ENCODE measurements around the gene COL15A1. TPM values are rescaled to one million over a fixed set of nuclear protein-coding genes. Genes with fewer than 3 reads are reported as not detected.

COL15A1 gene
- total and polyA plus RNA-seq, 4 donors = 6.3 to 126 (median 36.4) TPM

DNA sequence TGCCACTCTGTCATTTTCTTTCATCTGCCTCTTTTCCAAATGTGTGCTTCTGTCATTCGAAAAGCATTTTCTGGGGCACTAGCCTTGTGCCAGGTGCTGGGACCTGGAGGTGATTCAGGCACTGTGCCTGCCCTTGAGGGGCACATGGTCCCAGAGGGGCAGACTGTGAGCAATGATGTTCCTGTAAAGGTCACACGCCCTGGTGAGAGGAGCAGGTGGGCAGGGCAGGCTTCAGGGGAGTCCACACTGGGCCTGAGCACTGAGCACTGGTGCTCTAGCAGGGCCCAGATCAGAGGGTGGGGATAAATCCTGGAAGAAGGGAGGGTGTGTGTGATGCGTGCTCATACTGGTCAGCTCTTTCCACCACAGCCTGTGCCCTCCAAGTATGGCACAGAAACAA, 77.8 kb downstream of the COL15A1 start:
- intact Hi-C loops (cut with DNase I) = no loop called here
- no peak for DNase-seq
- no peak for ATAC-seq (ENCODE audit: low FRiP score)
- WGBS, 2 donors = 88 to 90% methylated on average over 3 of the region's 3 CpGs
- H3K4me1 ChIP-seq (ENCODE audit: control insufficient read depth in 1 of 2, insufficient read depth in 2 of 2, low read length in 2 of 2) = no peaks in the 10 kb centered on the region
- no peak overlapping the region for H3K27ac ChIP-seq (ENCODE audit: low read depth in 1 of 2, low read length in 2 of 2)
- H3K36me3 ChIP-seq (ENCODE audit: control insufficient read depth in 1 of 2, insufficient read depth in 2 of 2, low read length in 1 of 2) = no peaks in the 10 kb centered on the region
- no peaks in the 10 kb centered on the region for H3K27me3 ChIP-seq (ENCODE audit: control insufficient read depth in 1 of 2, insufficient read depth in 2 of 2, low read length in 1 of 2)
- H3K9me3 ChIP-seq (ENCODE audit: control insufficient read depth, low read length) = no peaks in the 10 kb centered on the region
- no peak overlapping the region for H3K4me3 ChIP-seq (ENCODE audit: low read length in 2 of 2)

DNA sequence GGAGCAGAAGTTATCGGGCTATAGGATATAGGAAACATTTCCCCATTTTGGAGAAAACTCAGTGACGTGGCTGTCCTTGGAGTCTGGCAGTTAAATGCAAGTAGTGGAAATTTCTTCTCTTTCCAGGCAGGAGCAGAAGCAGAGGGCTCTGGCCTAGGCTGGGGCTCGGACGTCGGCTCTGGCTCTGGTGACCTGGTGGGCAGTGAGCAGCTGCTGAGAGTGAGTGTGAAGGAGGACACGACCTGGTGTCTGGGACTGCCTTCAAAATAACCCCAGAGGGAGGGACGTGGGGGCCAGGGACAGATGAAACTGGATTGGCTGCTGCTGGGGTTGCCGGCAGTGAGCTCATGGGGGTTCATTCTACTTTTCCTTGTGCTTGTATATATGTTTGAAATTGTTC, 79.5 kb downstream of the COL15A1 start:
- Histone ChIP-seq H3K9me3 (ENCODE audit: control insufficient read depth, low read length) (no peaks in the 10 kb centered on the region), H3K36me3 (ENCODE audit: control insufficient read depth in 1 of 2, insufficient read depth in 2 of 2, low read length in 1 of 2) (no peaks in the 10 kb centered on the region), H3K27me3 (ENCODE audit: control insufficient read depth in 1 of 2, insufficient read depth in 2 of 2, low read length in 1 of 2) (no peaks in the 10 kb centered on the region), H3K27ac (ENCODE audit: low read depth in 1 of 2, low read length in 2 of 2) (no peak overlapping the region), H3K4me1 (ENCODE audit: control insufficient read depth in 1 of 2, insufficient read depth in 2 of 2, low read length in 2 of 2) (no peaks in the 10 kb centered on the region), H3K4me3 (ENCODE audit: low read length in 2 of 2) (no peak overlapping the region)
- no peak for ATAC-seq (ENCODE audit: low FRiP score)
- DNase-seq = no peak
- intact Hi-C loops (cut with DNase I) = no loop called here
- WGBS, 2 donors = 72 to 73% methylated on average over 8 of the region's 8 CpGs

DNA sequence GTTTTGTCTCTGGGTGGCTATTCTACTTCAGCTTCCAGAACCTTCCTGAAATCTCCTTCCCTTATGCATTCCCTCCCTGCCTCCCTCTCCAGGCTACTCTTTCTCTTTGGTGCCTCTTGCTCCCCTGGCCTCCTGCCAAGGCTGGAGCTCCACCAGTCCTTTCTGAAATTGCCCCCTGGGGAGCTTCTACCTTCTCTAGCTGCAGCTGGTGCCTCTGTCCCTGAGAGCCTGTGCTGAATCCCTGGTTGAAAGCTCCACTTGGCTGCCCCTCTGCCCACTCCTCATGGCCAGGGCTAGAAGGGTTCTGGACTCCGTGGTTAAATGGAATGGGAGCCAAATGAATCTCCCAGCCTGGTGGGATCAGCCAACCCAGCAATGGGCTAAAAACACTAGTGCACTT, 80.1 kb downstream of the COL15A1 start:
- peak; percentile 51 for ATAC-seq (ENCODE audit: low FRiP score)

DNA sequence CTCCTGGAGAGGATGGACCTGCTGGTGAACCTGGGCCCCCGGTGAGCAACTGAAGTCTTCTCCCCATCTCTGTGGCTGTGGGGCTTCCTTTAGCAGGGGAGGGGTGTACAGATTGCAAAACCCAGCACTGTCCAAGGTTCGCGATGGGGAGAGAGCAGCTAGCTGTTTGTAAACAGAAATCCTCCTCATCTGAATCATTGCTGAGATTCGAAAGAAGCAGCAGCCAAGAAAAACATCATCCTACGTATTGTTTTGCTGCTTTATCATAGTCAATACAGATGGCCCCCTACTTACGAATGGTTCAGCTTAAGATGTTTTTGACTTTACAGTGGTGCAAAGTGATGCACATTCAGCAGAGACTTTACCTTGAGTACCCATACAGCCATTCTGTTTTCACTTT, 81.3 kb downstream of the COL15A1 start:
- Histone ChIP-seq H3K27ac (ENCODE audit: low read depth in 1 of 2, low read length in 2 of 2) (no peak overlapping the region), H3K9me3 (ENCODE audit: control insufficient read depth, low read length) (no peaks in the 10 kb centered on the region), H3K36me3 (ENCODE audit: control insufficient read depth in 1 of 2, insufficient read depth in 2 of 2, low read length in 1 of 2) (no peaks in the 10 kb centered on the region), H3K4me1 (ENCODE audit: control insufficient read depth in 1 of 2, insufficient read depth in 2 of 2, low read length in 2 of 2) (no peaks in the 10 kb centered on the region), H3K27me3 (ENCODE audit: control insufficient read depth in 1 of 2, insufficient read depth in 2 of 2, low read length in 1 of 2) (no peaks in the 10 kb centered on the region), H3K4me3 (ENCODE audit: low read length in 2 of 2) (no peak overlapping the region)
- ATAC-seq (ENCODE audit: low FRiP score) = no peak
- 82 to 88% methylated on average over 6 of the region's 6 CpGs for WGBS, 2 donors
- intact Hi-C loops (cut with DNase I) = no loop called here
- DNase-seq = no peak

More for the DNA sequence above, 80.1 kb downstream of the COL15A1 start:
- intact Hi-C loops (cut with DNase I) = no loop called here
- Histone ChIP-seq H3K36me3 (ENCODE audit: control insufficient read depth in 1 of 2, insufficient read depth in 2 of 2, low read length in 1 of 2) (no peaks in the 10 kb centered on the region), H3K27me3 (ENCODE audit: control insufficient read depth in 1 of 2, insufficient read depth in 2 of 2, low read length in 1 of 2) (no peaks in the 10 kb centered on the region), H3K27ac (ENCODE audit: low read depth in 1 of 2, low read length in 2 of 2) (no peak overlapping the region), H3K4me1 (ENCODE audit: control insufficient read depth in 1 of 2, insufficient read depth in 2 of 2, low read length in 2 of 2) (no peaks in the 10 kb centered on the region), H3K9me3 (ENCODE audit: control insufficient read depth, low read length) (no peaks in the 10 kb centered on the region), H3K4me3 (ENCODE audit: low read length in 2 of 2) (no peak overlapping the region)
- DNase-seq = no peak
- WGBS, 2 donors = 18 to 24% methylated on average over 1 of the region's 1 CpG

DNA sequence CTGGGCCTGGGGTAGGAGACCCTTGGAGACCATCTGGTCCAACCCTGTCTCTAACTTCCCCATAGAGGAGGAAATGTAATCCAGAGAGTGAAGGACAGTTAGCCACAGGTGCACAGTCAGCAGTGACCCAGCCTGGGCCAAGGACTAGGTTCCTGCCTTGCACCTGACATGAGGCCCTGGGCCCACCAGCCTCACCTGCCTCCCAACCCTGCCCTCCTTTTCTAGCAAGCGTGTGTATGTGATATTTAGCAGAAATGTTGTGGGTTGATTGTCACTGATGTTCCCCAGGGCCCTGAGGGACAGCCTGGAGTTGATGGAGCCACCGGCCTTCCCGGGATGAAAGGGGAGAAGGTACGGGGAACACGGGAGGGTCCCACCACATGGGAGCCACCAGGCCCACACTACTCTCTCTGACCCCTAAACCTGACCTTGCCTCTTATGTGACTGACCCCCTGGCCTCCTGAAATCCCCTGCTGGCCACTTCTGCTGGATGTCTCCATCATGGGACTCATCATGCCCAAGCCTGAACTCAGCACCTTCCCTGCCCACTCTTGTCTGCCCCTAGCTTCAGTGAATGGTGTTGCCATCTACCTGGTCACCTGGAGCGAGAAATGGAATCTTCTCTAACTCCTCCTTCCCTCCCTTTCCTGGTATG, 82.0 kb downstream of the COL15A1 start:
- DNase-seq (no peak), ATAC-seq (ENCODE audit: low FRiP score) (no peak)
- no peaks in the 10 kb centered on the region for H3K27me3 ChIP-seq (ENCODE audit: control insufficient read depth in 1 of 2, insufficient read depth in 2 of 2, low read length in 1 of 2)
- H3K4me3 ChIP-seq (ENCODE audit: low read length in 2 of 2) = no peak overlapping the region
- no peaks in the 10 kb centered on the region for H3K4me1 ChIP-seq (ENCODE audit: control insufficient read depth in 1 of 2, insufficient read depth in 2 of 2, low read length in 2 of 2)
- H3K9me3 ChIP-seq (ENCODE audit: control insufficient read depth, low read length) = no peaks in the 10 kb centered on the region
- H3K27ac ChIP-seq (ENCODE audit: low read depth in 1 of 2, low read length in 2 of 2) = no peak overlapping the region
- intact Hi-C loops (cut with DNase I) = no loop called here
- H3K36me3 ChIP-seq (ENCODE audit: control insufficient read depth in 1 of 2, insufficient read depth in 2 of 2, low read length in 1 of 2) = no peaks in the 10 kb centered on the region
- WGBS, 2 donors = 97 to 98% methylated on average over 6 of the region's 6 CpGs

DNA sequence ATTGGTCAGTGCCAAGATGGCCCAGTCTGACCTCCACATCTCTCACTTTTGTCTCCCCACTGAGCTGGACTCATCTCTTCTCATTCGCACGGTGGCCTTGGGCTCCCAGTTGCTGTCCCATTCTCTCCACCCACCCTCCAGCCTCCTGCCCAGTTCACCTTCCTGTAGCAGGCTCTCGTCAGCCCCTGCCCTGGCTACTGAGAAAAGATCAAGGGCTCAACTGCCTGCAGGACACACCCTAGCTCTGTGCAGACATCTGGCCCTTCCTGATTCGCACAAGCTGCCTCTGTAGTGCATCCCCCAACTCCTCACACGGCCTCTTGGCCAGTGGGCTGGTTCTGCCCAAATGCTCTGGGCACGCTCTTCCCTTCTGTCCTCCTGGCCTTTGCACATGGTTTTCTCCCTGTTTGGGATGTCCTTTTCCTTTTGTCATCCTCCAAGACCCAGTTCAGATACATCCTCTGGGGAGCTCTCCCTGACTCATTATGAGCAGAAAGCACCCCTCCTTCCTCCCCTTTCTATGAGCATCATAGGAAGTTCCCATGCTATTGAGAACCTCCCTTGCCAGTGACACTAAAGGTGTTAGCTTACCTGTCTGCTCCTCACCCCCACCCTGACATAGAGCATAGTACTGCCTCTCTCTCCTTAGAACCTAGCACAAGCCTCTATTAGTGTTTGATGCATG, 82.7 kb downstream of the COL15A1 start:
- WGBS, 2 donors = 96 to 99% methylated on average over 6 of the region's 6 CpGs
- H3K4me1 ChIP-seq (ENCODE audit: control insufficient read depth in 1 of 2, insufficient read depth in 2 of 2, low read length in 2 of 2) = no peaks in the 10 kb centered on the region
- H3K4me3 ChIP-seq (ENCODE audit: low read length in 2 of 2) = no peak overlapping the region
- DNase-seq (no peak), ATAC-seq (ENCODE audit: low FRiP score) (no peak)
- H3K27me3 ChIP-seq (ENCODE audit: control insufficient read depth in 1 of 2, insufficient read depth in 2 of 2, low read length in 1 of 2) = no peaks in the 10 kb centered on the region
- intact Hi-C loops (cut with DNase I) = no loop called here
- no peaks in the 10 kb centered on the region for H3K36me3 ChIP-seq (ENCODE audit: control insufficient read depth in 1 of 2, insufficient read depth in 2 of 2, low read length in 1 of 2)
- no peak overlapping the region for H3K27ac ChIP-seq (ENCODE audit: low read depth in 1 of 2, low read length in 2 of 2)
- no peaks in the 10 kb centered on the region for H3K9me3 ChIP-seq (ENCODE audit: control insufficient read depth, low read length)

DNA sequence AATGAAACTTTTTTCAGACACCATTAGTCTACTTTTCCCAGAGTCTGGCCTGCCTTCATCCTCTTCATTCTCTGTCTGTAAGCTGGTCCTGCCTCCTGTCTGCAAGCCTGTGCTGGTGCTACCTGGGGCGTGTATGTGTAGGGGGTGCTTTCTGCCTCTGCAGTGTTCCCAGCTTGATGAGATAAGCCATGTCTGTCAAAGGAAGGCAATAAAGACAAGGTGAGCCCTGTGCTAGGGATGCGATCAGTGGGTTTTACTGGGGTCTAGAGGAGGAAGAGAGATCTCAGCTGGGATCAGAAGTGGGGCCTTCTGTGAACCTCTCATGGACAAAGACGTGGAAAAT, 83.2 kb downstream of the COL15A1 start:
- no peaks in the 10 kb centered on the region for H3K36me3 ChIP-seq (ENCODE audit: control insufficient read depth in 1 of 2, insufficient read depth in 2 of 2, low read length in 1 of 2)
- intact Hi-C loops (cut with DNase I) = no loop called here
- no peaks in the 10 kb centered on the region for H3K4me1 ChIP-seq (ENCODE audit: control insufficient read depth in 1 of 2, insufficient read depth in 2 of 2, low read length in 2 of 2)
- H3K27me3 ChIP-seq (ENCODE audit: control insufficient read depth in 1 of 2, insufficient read depth in 2 of 2, low read length in 1 of 2) = no peaks in the 10 kb centered on the region
- H3K9me3 ChIP-seq (ENCODE audit: control insufficient read depth, low read length) = no peaks in the 10 kb centered on the region
- no peak overlapping the region for H3K27ac ChIP-seq (ENCODE audit: low read depth in 1 of 2, low read length in 2 of 2)
- WGBS, 2 donors = 51 to 53% methylated on average over 3 of the region's 3 CpGs
- no peak overlapping the region for H3K4me3 ChIP-seq (ENCODE audit: low read length in 2 of 2)
- DNase-seq = no peak
- no peak for ATAC-seq (ENCODE audit: low FRiP score)

DNA sequence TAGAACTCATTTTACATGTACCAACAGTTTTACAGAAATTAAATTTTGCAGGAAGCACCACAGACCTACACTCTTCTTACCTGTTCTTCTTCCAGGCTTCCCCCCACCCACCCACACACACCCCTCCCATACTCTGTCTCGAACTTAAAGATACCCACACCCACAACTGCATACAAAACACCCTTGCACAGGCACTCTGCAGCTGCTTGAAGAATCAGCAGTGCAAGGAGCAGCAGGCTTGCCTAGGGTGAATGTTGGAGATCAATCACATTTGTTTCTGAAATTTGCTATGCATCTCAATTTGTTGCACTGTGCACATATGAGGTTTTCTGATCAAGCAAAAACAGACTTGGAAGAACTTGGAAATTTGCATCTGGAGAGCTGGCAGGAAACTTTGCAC, 83.7 kb downstream of the COL15A1 start:
- DNase-seq = no peak
- no peak overlapping the region for H3K27ac ChIP-seq (ENCODE audit: low read depth in 1 of 2, low read length in 2 of 2)
- H3K4me3 ChIP-seq (ENCODE audit: low read length in 2 of 2) = no peak overlapping the region
- H3K27me3 ChIP-seq (ENCODE audit: control insufficient read depth in 1 of 2, insufficient read depth in 2 of 2, low read length in 1 of 2) = no peaks in the 10 kb centered on the region
- intact Hi-C loops (cut with DNase I) = no loop called here
- ATAC-seq (ENCODE audit: low FRiP score) = no peak
- H3K9me3 ChIP-seq (ENCODE audit: control insufficient read depth, low read length) = no peaks in the 10 kb centered on the region
- WGBS, 2 donors = 27 to 38% methylated on average over 1 of the region's 1 CpG
- H3K4me1 ChIP-seq (ENCODE audit: control insufficient read depth in 1 of 2, insufficient read depth in 2 of 2, low read length in 2 of 2) = no peaks in the 10 kb centered on the region
- no peaks in the 10 kb centered on the region for H3K36me3 ChIP-seq (ENCODE audit: control insufficient read depth in 1 of 2, insufficient read depth in 2 of 2, low read length in 1 of 2)

DNA sequence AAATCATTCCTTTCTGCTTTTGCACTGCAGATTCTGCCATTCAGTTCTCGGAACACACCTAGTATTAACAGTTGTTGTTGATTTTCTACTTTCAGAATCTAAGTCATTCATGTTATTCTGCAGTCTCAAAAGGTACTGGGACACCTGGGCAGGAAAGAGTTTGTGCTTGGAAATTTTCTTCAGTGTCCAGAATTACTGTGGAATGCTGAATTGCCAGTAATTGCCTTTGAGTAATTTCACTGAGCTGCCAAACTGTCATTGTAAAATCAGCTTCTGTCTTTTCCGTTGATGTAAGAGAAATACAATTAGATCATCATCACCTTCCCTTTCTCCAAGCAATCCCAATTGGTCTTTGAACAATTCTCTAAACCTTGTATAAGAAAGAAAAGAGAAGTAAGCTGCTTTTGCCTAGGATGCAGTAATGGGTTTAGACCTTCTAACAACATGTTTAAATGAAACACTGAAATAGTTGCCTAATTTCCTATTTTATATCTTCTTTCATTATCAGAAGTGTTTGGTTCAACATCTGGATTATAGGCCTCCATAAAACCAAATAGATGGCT, 85.5 kb downstream of the COL15A1 start:
- Histone ChIP-seq H3K4me1 (ENCODE audit: control insufficient read depth in 1 of 2, insufficient read depth in 2 of 2, low read length in 2 of 2) (no peaks in the 10 kb centered on the region), H3K36me3 (ENCODE audit: control insufficient read depth in 1 of 2, insufficient read depth in 2 of 2, low read length in 1 of 2) (no peaks in the 10 kb centered on the region), H3K27ac (ENCODE audit: low read depth in 1 of 2, low read length in 2 of 2) (no peak overlapping the region), H3K4me3 (ENCODE audit: low read length in 2 of 2) (no peak overlapping the region), H3K9me3 (ENCODE audit: control insufficient read depth, low read length) (no peaks in the 10 kb centered on the region), H3K27me3 (ENCODE audit: control insufficient read depth in 1 of 2, insufficient read depth in 2 of 2, low read length in 1 of 2) (no peaks in the 10 kb centered on the region)
- ATAC-seq (ENCODE audit: low FRiP score) (no peak), DNase-seq (no peak)
- intact Hi-C loops (cut with DNase I) = no loop called here
- 76 to 81% methylated on average over 2 of the region's 2 CpGs for WGBS, 2 donors
